AML-193 (cell line): ENCODE data around the gene CLPSL2.
A peak's percentile ranks its signal among the peaks of the same experiment; 100 is the strongest.

Experiments
- DNase-seq, 2 experiments: peaks; one replicate each; lab custom pipeline; 2025; lab: John Stamatoyannopoulos, UW

The CLPSL2 gene

GRCh38 chr6:35787266-35788218, 11.1 kb downstream of the CLPSL2 start:
- DNase-seq = no peak

GRCh38 chr6:35788423-35788982, 12.1 kb downstream of the CLPSL2 start:
- DNase-seq = no peak

GRCh38 chr6:35790683-35791082, 14.3 kb downstream of the CLPSL2 start:
- no peak for DNase-seq

- DNase-seq = no peak
These were observed 18.4 kb downstream of the CLPSL2 start for GRCh38 chr6:35794536-35795452.

- DNase-seq = no peak
These were observed 19.2 kb downstream of the CLPSL2 start for GRCh38 chr6:35795453-35796071.

- no peak for DNase-seq
These were observed 19.8 kb downstream of the CLPSL2 start for GRCh38 chr6:35796236-35796635.

GRCh38 chr6:35797837-35798526, 21.6 kb downstream of the CLPSL2 start:
- DNase-seq = no peak

- DNase-seq = no peak
These were observed 22.3 kb downstream of the CLPSL2 start for GRCh38 chr6:35798706-35799105.

- DNase-seq = no peak
These were observed 24.8 kb downstream of the CLPSL2 start for GRCh38 chr6:35801148-35801547.

GRCh38 chr6:35804996-35805736, 28.8 kb downstream of the CLPSL2 start, which contains the start of gene LHFPL5:
Gene LHFPL5 (plus strand): TSS chr6:35805352. CDS start chr6:35805671, 319 bp downstream.
- peak; percentile 29 to 45 for DNase-seq

- DNase-seq = no peak
These were observed 32.3 kb downstream of the CLPSL2 start for GRCh38 chr6:35808688-35809087.

GRCh38 chr6:35809809-35810208, 33.4 kb downstream of the CLPSL2 start:
- DNase-seq = no peak

- DNase-seq = no peak
These were observed 34.7 kb downstream of the CLPSL2 start for GRCh38 chr6:35810971-35811698.

- DNase-seq = no peak
These were observed 35.2 kb downstream of the CLPSL2 start for GRCh38 chr6:35811699-35811995.

- DNase-seq = no peak
These were observed 41.1 kb downstream of the CLPSL2 start for GRCh38 chr6:35817515-35817914.

GRCh38 chr6:35823601-35824000, 47.2 kb downstream of the CLPSL2 start:
- no peak for DNase-seq

GRCh38 chr6:35824552-35825192, 48.3 kb downstream of the CLPSL2 start:
- no peak for DNase-seq
